ENCODE results near the gene CFAP298.

The CFAP298 gene

GRCh38 chr21:32560896-32561295 lies 51.3 kb downstream of the CFAP298 start:
- DNase-seq (ENCODE audit: low spot score) = no peak
- no peak for ATAC-seq (ENCODE audit: low read depth)
- no peaks in the 10 kb centered on the region for H3K9me3 ChIP-seq (ENCODE audit: severe bottlenecking)
- H3K27ac ChIP-seq (ENCODE audit: poor library complexity, severe bottlenecking) = no peak overlapping the region
- TF ChIP-seq CTCF (IDR thresholded peaks at IDR 0.05; ENCODE audit: poor library complexity, severe bottlenecking) = no peak
- H3K4me3 ChIP-seq (ENCODE audit: severe bottlenecking) = no peak overlapping the region
- no peaks in the 10 kb centered on the region for H3K27me3 ChIP-seq (ENCODE audit: insufficient read depth, poor library complexity, severe bottlenecking)
- no peaks in the 10 kb centered on the region for H3K4me1 ChIP-seq (ENCODE audit: insufficient read depth, poor library complexity, severe bottlenecking)
- no peaks in the 10 kb centered on the region for H3K36me3 ChIP-seq (ENCODE audit: low read depth)

GRCh38 chr21:32559006-32559610 lies 53.1 kb downstream of the CFAP298 start:
- DNase-seq (ENCODE audit: low spot score) = no peak
- no peaks in the 10 kb centered on the region for H3K36me3 ChIP-seq (ENCODE audit: low read depth)
- no peaks in the 10 kb centered on the region for H3K4me1 ChIP-seq (ENCODE audit: insufficient read depth, poor library complexity, severe bottlenecking)
- no peak overlapping the region for H3K27ac ChIP-seq (ENCODE audit: poor library complexity, severe bottlenecking)
- TF ChIP-seq CTCF (IDR thresholded peaks at IDR 0.05; ENCODE audit: poor library complexity, severe bottlenecking) = no peak
- H3K27me3 ChIP-seq (ENCODE audit: insufficient read depth, poor library complexity, severe bottlenecking) = no peaks in the 10 kb centered on the region
- no peak for ATAC-seq (ENCODE audit: low read depth)
- H3K4me3 ChIP-seq (ENCODE audit: severe bottlenecking) = no peak overlapping the region
- H3K9me3 ChIP-seq (ENCODE audit: severe bottlenecking) = no peaks in the 10 kb centered on the region

DNA sequence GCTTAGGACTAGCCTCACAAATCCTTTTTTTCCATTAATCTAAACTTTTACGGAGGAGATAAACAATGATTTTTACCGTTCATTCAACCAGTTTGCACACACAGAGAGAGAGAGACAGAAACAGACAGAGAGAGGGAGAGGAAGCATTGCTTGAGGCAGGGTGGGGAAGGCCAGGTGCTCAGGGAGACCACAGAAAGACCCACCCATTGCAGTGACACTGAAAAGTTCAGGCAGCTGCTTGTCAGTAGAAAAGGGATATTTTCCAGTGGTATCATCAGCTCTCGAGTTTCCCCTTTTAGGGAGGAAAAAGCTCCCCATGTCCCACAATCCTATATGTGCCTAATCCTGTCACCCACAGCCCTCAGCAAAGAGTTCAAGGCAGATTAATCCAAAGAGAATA lies 54.1 kb downstream of the CFAP298 start:
- DNase-seq (ENCODE audit: low spot score) (no peak), ATAC-seq (ENCODE audit: low read depth) (no peak)
- no peaks in the 10 kb centered on the region for H3K9me3 ChIP-seq (ENCODE audit: severe bottlenecking)
- H3K27me3 ChIP-seq (ENCODE audit: insufficient read depth, poor library complexity, severe bottlenecking) = no peaks in the 10 kb centered on the region
- no peak for TF ChIP-seq CTCF (IDR thresholded peaks at IDR 0.05; ENCODE audit: poor library complexity, severe bottlenecking)
- H3K27ac ChIP-seq (ENCODE audit: poor library complexity, severe bottlenecking) = no peak overlapping the region
- H3K36me3 ChIP-seq (ENCODE audit: low read depth) = no peaks in the 10 kb centered on the region
- no peak overlapping the region for H3K4me3 ChIP-seq (ENCODE audit: severe bottlenecking)
- H3K4me1 ChIP-seq (ENCODE audit: insufficient read depth, poor library complexity, severe bottlenecking) = no peaks in the 10 kb centered on the region

DNA sequence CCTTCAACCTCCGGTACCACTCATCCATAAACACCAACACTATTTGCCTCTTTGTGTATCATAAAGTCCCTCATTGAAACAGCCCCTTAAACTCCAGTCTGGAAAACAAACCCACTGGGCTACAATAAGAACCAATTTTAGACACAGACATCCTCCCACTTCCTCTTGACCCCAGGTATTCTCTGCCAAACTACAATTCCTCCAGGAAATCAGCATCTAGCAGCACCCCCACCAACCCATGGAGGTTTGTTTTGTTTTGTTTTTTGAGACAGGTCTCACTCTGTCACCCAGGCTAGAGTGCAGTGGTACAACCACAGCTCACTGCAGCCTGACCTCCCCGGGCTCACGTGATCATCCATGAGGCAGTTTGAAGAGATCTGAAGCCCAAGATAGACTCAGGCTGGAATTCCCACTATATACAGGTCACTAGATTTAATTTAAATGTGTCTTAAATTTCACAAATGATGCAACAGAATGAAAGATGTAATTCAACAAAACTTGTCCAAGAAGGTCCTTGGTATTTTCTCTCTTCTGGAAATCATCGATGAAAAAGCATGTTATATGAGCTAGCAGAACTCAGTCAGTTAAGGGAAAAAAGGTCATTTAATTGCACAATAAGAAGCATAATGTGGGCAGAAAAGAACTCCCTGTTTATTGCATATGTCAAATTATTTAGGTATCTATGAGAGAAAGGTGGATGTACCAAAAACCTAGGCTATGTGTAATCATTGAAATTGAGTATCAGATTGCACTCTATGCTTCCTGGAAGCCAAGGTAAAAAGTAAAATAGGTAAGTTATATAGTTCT lies 57.1 kb downstream of the CFAP298 start:
- no peak for DNase-seq (ENCODE audit: low spot score)
- Histone ChIP-seq H3K36me3 (ENCODE audit: low read depth) (no peaks in the 10 kb centered on the region), H3K27ac (ENCODE audit: poor library complexity, severe bottlenecking) (no peak overlapping the region), H3K4me3 (ENCODE audit: severe bottlenecking) (no peak overlapping the region), H3K9me3 (ENCODE audit: severe bottlenecking) (no peaks in the 10 kb centered on the region), H3K27me3 (ENCODE audit: insufficient read depth, poor library complexity, severe bottlenecking) (no peaks in the 10 kb centered on the region), H3K4me1 (ENCODE audit: insufficient read depth, poor library complexity, severe bottlenecking) (no peaks in the 10 kb centered on the region)
- no peak for ATAC-seq (ENCODE audit: low read depth)
- TF ChIP-seq CTCF (IDR thresholded peaks at IDR 0.05; ENCODE audit: poor library complexity, severe bottlenecking) = no peak

DNA sequence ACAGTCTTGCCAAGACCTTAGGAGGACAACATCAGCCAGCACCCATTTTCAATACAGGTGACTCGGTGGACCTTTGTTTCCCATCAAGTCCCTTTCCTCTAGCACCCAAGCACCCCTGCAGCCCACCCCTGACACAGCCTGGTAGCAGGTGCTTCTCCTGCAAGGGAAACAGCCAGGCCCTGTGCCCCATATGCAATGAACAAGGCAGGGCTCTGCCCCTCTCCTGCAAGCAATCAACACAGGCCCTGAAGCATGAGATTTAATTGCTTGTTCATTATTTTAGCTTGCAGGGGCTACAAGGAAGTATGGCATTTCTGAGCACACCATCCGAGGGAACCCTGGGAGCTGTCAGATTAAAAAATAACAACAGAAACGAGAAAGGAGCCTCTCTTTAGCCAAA lies 62.3 kb downstream of the CFAP298 start:
- Histone ChIP-seq H3K4me3 (ENCODE audit: severe bottlenecking) (no peak overlapping the region), H3K36me3 (ENCODE audit: low read depth) (no peaks in the 10 kb centered on the region), H3K27ac (ENCODE audit: poor library complexity, severe bottlenecking) (no peak overlapping the region), H3K27me3 (ENCODE audit: insufficient read depth, poor library complexity, severe bottlenecking) (no peaks in the 10 kb centered on the region), H3K9me3 (ENCODE audit: severe bottlenecking) (no peaks in the 10 kb centered on the region), H3K4me1 (ENCODE audit: insufficient read depth, poor library complexity, severe bottlenecking) (no peaks in the 10 kb centered on the region)
- DNase-seq (ENCODE audit: low spot score) (no peak), ATAC-seq (ENCODE audit: low read depth) (no peak)
- TF ChIP-seq CTCF (IDR thresholded peaks at IDR 0.05; ENCODE audit: poor library complexity, severe bottlenecking) = no peak
